Measurements from ENCODE around the gene NOS2.
"Not testable (repeated sequence)": the region's sequence is repeated elsewhere in the genome, so short reads cannot be mapped to it uniquely, and the experiment has no call there.

NOS2 gene

GRCh38 chr17:27783440-27784350 lies 16.6 kb downstream of the NOS2 start:
- no peak for DNase-seq

GRCh38 chr17:27782791-27783206 lies 17.5 kb downstream of the NOS2 start:
- peak in 1 of 2 donors; percentile 95 for DNase-seq

DNA sequence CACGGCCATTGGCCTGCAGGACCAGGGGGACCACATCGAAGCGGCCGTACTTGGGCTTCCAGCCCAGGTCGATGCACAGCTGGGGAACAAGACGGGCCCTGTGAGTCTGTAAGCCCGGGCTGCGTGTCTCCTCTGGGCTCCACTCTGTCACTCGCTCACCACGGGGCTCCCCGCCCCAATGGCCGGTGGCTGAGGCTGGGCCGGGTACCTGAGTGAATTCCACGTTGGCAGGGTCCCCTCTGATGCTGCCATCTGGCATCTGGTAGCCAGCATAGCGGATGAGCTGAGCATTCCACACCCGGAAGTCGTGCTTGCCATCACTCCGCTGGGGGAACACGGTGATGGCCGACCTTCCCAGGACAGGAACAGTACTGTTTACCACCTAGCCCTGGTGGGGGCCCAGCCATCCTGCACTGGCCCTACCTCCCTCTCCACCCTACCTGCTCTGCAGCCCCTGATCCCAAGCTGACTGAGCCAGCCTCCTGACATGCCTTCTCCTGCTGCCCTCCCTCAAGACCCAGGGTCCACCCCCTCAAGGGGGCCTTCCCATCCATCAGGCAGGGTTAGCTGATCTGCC lies 19.4 kb downstream of the NOS2 start:
- no peak for DNase-seq

GRCh38 chr17:27780092-27780827 lies 20.1 kb downstream of the NOS2 start:
- DNase-seq: no peak

GRCh38 chr17:27778183-27778582 lies 22.1 kb downstream of the NOS2 start:
- DNase-seq: no peak

- DNase-seq: no peak
Measured at GRCh38 chr17:27776882-27777624, 23.3 kb downstream of the NOS2 start.

GRCh38 chr17:27771586-27771985 lies 28.7 kb downstream of the NOS2 start:
- no peak for DNase-seq

- no peak for DNase-seq
Measured at GRCh38 chr17:27770877-27771276, 29.5 kb downstream of the NOS2 start.

- no peak for DNase-seq
Measured at GRCh38 chr17:27768858-27769410, 31.4 kb downstream of the NOS2 start.

DNA sequence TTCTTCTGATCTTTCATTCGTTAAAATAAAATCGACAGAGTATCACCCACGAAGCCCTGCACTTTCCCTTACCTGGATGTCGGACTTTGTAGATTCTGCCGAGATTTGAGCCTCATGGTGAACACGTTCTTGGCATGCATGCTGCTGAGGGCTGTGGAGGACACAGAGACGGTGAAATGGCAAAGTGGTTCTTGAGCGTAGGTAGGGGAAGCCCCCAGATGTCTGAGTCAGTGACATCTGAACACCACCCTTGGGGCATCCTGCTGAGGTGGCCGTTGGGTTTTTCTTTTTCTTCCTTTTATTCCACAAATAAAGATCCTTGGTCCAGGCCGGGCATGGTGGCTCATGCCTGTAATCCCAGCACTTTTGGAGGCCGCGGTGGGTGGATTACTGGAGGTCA lies 33.9 kb downstream of the NOS2 start:
- DNase-seq: no peak

- no peak for DNase-seq
Measured at GRCh38 chr17:27765353-27765752, 35.0 kb downstream of the NOS2 start.

DNA sequence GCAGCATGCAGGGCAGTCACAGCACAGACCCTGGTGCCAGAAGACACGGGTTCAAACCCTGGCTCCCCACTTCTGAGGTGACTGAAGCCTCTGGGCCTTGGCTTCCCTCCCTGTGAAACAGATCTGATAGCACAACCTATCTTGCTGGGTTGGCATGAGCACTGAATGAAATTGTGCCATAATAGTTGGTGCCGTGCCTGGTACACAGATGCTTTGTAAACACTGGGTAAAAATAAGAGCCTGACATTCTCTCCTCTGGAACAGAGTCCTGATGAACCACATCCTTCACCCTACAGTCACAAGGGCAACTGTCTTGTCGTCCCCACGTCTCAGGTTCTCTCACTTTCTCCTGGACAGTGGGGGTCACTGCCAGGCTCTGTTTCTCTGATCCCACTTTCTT lies 35.7 kb downstream of the NOS2 start:
- no peak for DNase-seq

DNA sequence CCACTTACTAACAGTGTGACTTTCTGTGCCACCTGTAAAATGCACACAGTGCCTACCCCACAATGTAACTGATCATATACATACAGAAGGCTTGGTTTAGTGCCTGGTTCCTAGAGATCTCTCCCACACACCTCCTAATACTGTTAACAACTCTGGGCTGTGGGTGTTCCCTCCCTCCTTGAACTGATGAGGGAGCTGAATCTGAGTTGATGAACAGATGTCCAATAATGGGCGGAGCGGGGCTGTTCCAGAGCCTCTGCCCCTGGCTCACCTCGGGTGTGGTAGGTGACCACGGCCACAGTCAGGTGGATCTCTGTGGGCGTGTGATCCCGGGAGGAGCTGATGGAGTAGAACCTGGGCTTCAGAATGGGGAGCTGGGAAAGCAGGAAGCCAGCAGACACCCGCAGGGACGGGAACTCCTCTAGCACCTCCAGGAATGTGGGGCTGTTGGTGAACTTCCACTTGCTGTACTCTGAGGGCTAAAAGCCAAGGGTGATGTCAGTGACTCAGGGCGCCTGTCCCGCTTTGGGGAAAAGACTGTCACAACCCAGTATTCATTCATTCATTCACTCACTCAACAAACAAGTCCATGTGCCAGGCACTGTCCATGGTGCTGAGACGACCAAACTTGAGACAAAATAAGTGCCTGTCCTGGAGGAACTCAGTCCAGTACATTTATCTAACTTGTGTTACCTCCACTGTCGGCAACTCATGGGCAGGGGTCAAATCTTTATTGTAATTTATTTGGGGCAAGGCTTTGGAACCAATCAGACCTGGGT lies 37.6 kb downstream of the NOS2 start:
- DNase-seq: no peak

- DNase-seq: not testable (repeated sequence)
Measured at GRCh38 chr17:27760931-27761330, 39.4 kb downstream of the NOS2 start.

DNA sequence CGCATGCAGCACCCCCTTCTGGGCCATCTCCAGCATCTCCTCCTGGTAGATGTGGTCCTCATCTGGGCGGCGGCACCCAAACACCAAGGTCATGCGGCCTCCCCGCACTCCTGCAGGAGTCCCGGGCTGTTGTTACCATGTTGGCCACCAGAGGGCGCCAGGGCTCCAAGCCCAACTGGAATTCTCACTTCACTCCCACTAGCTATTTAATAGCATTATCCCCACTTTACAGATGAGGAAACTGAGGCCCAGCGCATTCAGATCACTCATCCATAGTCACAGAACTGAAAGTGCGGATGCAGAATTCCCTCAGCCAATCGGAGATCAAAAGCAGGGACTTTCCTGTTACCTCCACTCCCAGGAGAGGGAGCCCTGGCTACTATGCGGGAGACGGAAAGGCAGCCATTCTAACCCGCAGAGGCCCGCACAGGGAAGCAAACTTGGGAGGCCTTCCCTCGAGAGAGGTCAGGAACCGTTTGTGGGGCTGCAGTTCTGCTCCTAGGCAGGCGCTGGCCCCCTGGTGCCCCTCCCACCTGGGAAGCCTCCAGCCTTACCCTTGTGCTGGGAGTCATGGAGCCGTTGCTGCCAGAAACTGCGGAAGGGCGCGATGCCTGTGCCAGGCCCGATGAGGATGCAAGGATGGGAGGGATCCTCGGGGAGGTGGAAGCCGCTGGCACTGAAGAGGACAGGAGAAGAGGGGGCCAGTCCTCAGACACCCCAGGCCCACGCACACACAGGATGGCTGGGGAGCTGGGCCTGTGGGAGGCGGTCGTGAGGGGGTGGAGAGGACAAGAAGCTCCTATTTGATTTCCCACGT lies 40.1 kb downstream of the NOS2 start:
- DNase-seq: peak; percentile 19 to 33

GRCh38 chr17:27759528-27759927 lies 40.8 kb downstream of the NOS2 start:
- DNase-seq: no peak

DNA sequence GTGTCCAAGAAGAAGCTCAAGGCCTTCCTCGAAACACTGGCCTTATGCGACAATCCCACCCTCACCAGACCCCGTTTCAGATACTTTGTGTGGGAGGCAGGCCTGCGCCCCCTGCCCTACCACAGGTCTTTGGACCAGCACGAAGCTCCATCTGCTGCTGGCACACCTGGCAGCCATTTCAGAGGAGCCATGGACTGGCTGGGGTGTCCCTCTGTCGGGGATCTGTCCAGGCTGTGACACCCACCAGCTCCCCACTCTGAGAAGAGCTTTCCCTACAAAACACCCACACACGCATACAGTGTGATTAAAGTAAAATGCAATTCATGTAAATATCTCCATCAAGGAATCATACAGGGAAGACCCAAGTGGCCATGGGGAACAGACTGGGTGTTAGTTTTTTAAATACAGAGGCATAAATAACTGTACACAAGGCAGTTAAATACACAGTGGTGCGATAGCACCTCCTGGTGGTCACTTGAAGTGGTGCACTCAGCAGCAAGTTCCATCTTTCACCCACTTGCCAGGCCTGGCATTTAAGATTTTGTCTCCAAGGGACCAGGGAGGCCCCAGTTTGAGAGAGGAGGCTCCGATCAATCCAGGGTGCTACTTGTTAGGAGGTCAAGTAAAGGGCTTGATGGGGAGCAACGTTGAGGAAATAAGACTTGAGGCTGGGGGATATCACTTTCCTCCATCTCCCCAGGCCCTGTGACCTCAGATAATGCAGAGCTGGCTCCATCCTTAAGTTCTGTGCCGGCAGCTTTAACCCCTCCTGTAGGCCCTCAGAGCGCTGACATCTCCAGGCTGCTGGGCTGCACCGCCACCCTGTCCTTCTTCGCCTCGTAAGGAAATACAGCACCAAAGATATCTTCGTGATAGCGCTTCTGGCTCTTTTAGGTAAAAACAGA lies 43.6 kb downstream of the NOS2 start:
- DNase-seq: no peak

GRCh38 chr17:27755706-27756466 lies 44.4 kb downstream of the NOS2 start:
- no peak for DNase-seq

- DNase-seq: no peak
Measured at GRCh38 chr17:27754549-27754948, 45.8 kb downstream of the NOS2 start.
